Liver (tissue), 9 donors: Measurements from ENCODE around the gene DPY30. TPM values are rescaled to one million over a fixed set of nuclear protein-coding genes. Genes with fewer than 3 reads are reported as not detected.
"Not testable (repeated sequence)": the region's sequence is repeated elsewhere in the genome, so short reads cannot be mapped to it uniquely, and the experiment has no call there.

Source experiments
- DNase-seq: peaks from one replicate; pipeline ENCODE4 v3.0.0-alpha.2; 2017; ENCODE audit warnings: low spot score
- H3K27ac ChIP-seq, 2 donors: one replicate each; pipeline ENCODE4 v1.7.0; 2013; ENCODE audit warnings: inconsistent platforms in 2 of 2, low read length in 2 of 2, control low read depth in 1 of 2, low read depth in 1 of 2, mild to moderate bottlenecking in 1 of 2
- H3K27me3 ChIP-seq, 4 donors: one replicate each; pipeline versions ENCODE4 v1.6.1 to v1.7.0; 2013; ENCODE audit warnings: low read length in 3 of 4, inconsistent platforms in 1 of 4, mild to moderate bottlenecking in 1 of 4, moderate library complexity in 1 of 4; ENCODE audit not compliant: control insufficient read depth in 4 of 4, insufficient read depth in 4 of 4
- H3K36me3 ChIP-seq, 4 donors: one replicate each; pipeline versions ENCODE4 v1.6.1 to v1.7.0; 2013; ENCODE audit warnings: low read length in 3 of 4, mild to moderate bottlenecking in 3 of 4, low read depth in 1 of 4, moderate library complexity in 1 of 4; ENCODE audit not compliant: control insufficient read depth in 4 of 4, insufficient read depth in 3 of 4
- H3K4me1 ChIP-seq, 4 donors: one replicate each; pipeline versions ENCODE4 v1.6.1 to v1.7.0; 2013; ENCODE audit warnings: low read length in 3 of 4, mild to moderate bottlenecking in 3 of 4, moderate library complexity in 1 of 4; ENCODE audit not compliant: control insufficient read depth in 4 of 4, insufficient read depth in 4 of 4
- H3K4me3 ChIP-seq, 3 donors: one replicate each; pipeline versions ENCODE4 v1.6.1 to v1.7.0; 2013; ENCODE audit warnings: low read length in 3 of 3, control low read depth in 1 of 3, low read depth in 1 of 3, mild to moderate bottlenecking in 1 of 3
- H3K9ac ChIP-seq, 2 donors: one replicate each; pipeline ENCODE4 v1.7.0; 2013; ENCODE audit warnings: low read length in 2 of 2, mild to moderate bottlenecking in 2 of 2, moderate library complexity in 2 of 2, control low read depth in 1 of 2, low read depth in 1 of 2
- H3K9me3 ChIP-seq, 4 donors: one replicate each; pipeline versions ENCODE4 v1.6.1 to v1.7.0; 2013; ENCODE audit warnings: low read length in 3 of 4; ENCODE audit not compliant: control insufficient read depth in 4 of 4
- EGR1 ChIP-seq, 2 donors: IDR thresholded peaks; 2 replicates each; pipeline ENCODE4 v1.6.1; 2016 to 2018; ENCODE audit warnings: antibody characterized with exemption in 2 of 2, low read depth in 2 of 2
- FOXA1 ChIP-seq: IDR thresholded peaks from 2 replicates; pipeline ENCODE4 v1.6.1; 2016; ENCODE audit warnings: antibody characterized with exemption
- FOXA2 ChIP-seq: IDR thresholded peaks from 2 replicates; pipeline ENCODE4 v1.6.1; 2016; ENCODE audit warnings: antibody characterized with exemption
- GABPA ChIP-seq, 2 donors: IDR thresholded peaks in 1 of 2; conservative IDR thresholded peaks in 1 of 2; 2 replicates each; pipeline ENCODE4 v1.6.1; 2016; ENCODE audit warnings: antibody characterized with exemption in 2 of 2, mild to moderate bottlenecking in 1 of 2, moderate library complexity in 1 of 2
- HNF4G ChIP-seq: IDR thresholded peaks from 2 replicates; pipeline ENCODE4 v1.6.1; 2016; ENCODE audit warnings: antibody characterized with exemption
- JUND ChIP-seq, 2 donors: IDR thresholded peaks; 2 replicates each; pipeline ENCODE4 v1.6.1; 2016; ENCODE audit warnings: antibody characterized with exemption in 2 of 2
- NR2F2 ChIP-seq: IDR thresholded peaks from 2 replicates; pipeline ENCODE4 v1.6.1; 2016; ENCODE audit warnings: antibody characterized with exemption
- RAD21 ChIP-seq, 2 donors: IDR thresholded peaks; 2 replicates each; pipeline ENCODE4 v1.6.1; 2016; ENCODE audit warnings: antibody characterized with exemption in 2 of 2, mild to moderate bottlenecking in 2 of 2
- RXRA ChIP-seq, 2 donors: IDR thresholded peaks; 2 replicates each; pipeline ENCODE4 v1.6.1; 2017 to 2018; ENCODE audit warnings: antibody characterized with exemption in 2 of 2, mild to moderate bottlenecking in 1 of 2
- SP1 ChIP-seq: IDR thresholded peaks from 2 replicates; pipeline ENCODE4 v1.6.1; 2018; ENCODE audit warnings: antibody characterized with exemption, mild to moderate bottlenecking
- YY1 ChIP-seq: IDR thresholded peaks from 2 replicates; pipeline ENCODE4 v1.6.1; 2016; ENCODE audit warnings: antibody characterized with exemption, mild to moderate bottlenecking
- WGBS: extraction: QIAGEN DNeasy Blood & Tissue Kit; methylation state at CpG from one replicate; pipeline ENCODE4 v1.1.7; 2013; 5-methylcytosine and 5-hydroxymethylcytosine counted together
- polyA plus RNA-seq, 2 donors: library from polyadenylated mRNA; stranded (reverse) in 1 of 2; unstranded in 1 of 2; fragments of 200-250 nt in 1 of 2; fragments of >200 nt in 1 of 2; fragmentation: Nextera tagmentation in 1 of 2; extraction: Ambion mirVana in 1 of 2; gene quantifications; one replicate each; pipeline versions ENCODE4 v1.2.1 to v1.2.3, GENCODE V29; 2013 to 2015
- total RNA-seq, 2 donors: library from RNA; depleted of rRNA; stranded (reverse); fragments of >200 nt; gene quantifications; one replicate each; pipeline ENCODE4 v1.2.3, GENCODE V29; 2014
- TF ChIP-seq, protein P1 (sequence below): IDR thresholded peaks from 2 replicates; pipeline ENCODE4 v1.6.1; 2016; ENCODE audit warnings: antibody characterized with exemption, mild to moderate bottlenecking
- TF ChIP-seq, protein P2 (sequence below): IDR thresholded peaks from 2 replicates; pipeline ENCODE4 v1.6.1; 2016; ENCODE audit warnings: antibody characterized with exemption
- TF ChIP-seq, protein P3 (sequence below): IDR thresholded peaks from 2 replicates; pipeline ENCODE4 v1.6.1; 2016; ENCODE audit warnings: antibody characterized with exemption
- donor health status: healthy.
- donor health status: healthy.
- donor health status: healthy.
- donor health status: healthy.
- donor health status: healthy.

The DPY30 gene
- total and polyA plus RNA-seq, 4 donors: 24.3 to 75.4 (median 34.5) TPM

DNA sequence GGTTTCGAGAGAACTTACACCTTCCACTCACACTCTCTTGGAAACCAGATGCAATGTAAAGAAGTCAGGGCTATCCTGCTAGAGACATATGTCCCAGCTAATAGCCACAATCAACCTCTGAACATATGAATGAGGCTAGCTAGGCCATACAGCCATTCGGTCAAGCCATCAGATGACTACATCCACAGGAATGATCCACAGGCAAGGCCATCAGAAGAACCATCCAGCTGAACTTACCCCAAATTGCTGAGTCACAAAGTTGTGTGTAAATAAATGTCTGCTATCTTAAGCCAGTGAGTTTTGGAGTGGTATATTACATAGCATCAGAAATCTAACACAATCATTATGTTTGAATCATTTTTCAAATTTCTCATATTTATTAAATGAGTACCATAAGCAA lies 18.5 kb upstream of the DPY30 start:
- Histone ChIP-seq H3K27me3 (no peaks in the 10 kb centered on the region), H3K36me3 (no peaks in the 10 kb centered on the region), H3K27ac (no peak overlapping the region), H3K4me1 (peaks cover 0 to 9% (median 3%) of the 10 kb centered on the region in 4 donors), H3K9me3 (no peaks in the 10 kb centered on the region), H3K9ac (no peak overlapping the region), H3K4me3 (no peak overlapping the region)
- 93% methylated on average over 2 of the region's 2 CpGs for WGBS
- no peak for DNase-seq
- TF ChIP-seq FOXA1: no peak
- TF ChIP-seq, protein P1, sequence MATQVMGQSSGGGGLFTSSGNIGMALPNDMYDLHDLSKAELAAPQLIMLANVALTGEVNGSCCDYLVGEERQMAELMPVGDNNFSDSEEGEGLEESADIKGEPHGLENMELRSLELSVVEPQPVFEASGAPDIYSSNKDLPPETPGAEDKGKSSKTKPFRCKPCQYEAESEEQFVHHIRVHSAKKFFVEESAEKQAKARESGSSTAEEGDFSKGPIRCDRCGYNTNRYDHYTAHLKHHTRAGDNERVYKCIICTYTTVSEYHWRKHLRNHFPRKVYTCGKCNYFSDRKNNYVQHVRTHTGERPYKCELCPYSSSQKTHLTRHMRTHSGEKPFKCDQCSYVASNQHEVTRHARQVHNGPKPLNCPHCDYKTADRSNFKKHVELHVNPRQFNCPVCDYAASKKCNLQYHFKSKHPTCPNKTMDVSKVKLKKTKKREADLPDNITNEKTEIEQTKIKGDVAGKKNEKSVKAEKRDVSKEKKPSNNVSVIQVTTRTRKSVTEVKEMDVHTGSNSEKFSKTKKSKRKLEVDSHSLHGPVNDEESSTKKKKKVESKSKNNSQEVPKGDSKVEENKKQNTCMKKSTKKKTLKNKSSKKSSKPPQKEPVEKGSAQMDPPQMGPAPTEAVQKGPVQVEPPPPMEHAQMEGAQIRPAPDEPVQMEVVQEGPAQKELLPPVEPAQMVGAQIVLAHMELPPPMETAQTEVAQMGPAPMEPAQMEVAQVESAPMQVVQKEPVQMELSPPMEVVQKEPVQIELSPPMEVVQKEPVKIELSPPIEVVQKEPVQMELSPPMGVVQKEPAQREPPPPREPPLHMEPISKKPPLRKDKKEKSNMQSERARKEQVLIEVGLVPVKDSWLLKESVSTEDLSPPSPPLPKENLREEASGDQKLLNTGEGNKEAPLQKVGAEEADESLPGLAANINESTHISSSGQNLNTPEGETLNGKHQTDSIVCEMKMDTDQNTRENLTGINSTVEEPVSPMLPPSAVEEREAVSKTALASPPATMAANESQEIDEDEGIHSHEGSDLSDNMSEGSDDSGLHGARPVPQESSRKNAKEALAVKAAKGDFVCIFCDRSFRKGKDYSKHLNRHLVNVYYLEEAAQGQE: no peak
- no peak for TF ChIP-seq RXRA (IDR thresholded peaks at IDR 0.05)
- TF ChIP-seq HNF4G: no peak
- TF ChIP-seq YY1: no peak

DNA sequence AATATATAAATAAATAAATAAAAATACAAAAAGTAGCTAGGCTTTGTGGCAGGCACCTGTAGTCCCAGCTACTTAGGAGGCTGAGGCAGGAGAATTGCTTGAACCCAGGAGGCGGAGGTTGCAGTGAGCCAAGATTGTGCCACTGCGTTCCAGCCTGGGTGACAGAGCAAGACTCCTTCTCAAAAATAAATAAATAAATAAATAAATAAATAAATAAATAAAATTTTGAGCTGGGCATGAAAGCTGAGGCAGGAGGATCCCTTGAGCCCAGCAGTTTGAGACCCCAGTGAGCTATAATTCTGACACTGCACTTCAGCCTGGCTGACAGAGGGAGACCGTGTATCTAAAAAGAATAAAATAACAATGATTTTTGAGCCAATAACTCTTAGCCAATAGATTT lies 15.0 kb upstream of the DPY30 start:
- H3K4me1 ChIP-seq, H3K36me3 ChIP-seq, H3K27me3 ChIP-seq, DNase-seq, H3K9me3 ChIP-seq, H3K27ac ChIP-seq, H3K4me3 ChIP-seq, H3K9ac ChIP-seq: not testable (repeated sequence)
- 81% methylated on average over 3 of the region's 3 CpGs for WGBS

DNA sequence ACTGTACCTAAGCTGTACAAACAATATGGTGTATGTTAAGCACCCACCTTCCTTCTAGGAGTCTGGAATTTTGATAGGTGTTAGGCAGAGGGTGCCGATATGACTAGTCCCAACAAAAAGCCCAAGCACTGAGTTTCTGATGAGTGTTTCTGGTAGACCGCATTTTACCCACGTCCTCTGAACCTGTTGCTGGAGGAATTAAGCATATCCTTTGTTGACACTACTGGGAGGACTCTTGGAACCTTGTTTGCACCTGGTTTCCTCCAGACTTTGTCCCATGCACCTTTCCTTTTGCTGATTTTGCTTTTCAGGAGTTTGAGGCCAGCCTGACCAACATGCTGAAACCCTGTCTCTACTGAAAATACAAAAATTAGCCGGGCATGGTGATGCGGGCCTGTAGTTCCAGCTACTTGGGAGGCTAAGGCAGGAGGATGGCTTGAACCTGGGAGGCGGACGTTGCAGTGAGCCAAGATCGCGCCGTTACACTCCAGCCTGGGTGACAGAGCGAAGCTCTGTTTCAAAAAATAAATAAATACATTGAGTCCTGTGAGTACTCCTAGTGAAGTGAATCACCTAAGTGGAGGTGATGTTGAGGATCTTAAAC lies 12.3 kb upstream of the DPY30 start:
- H3K9ac ChIP-seq: no peak overlapping the region
- H3K36me3 ChIP-seq: no peaks in the 10 kb centered on the region
- DNase-seq: no peak
- TF ChIP-seq JUND (IDR thresholded peaks at IDR 0.05) (no peak), FOXA1 (no peak), NR2F2 (no peak), EGR1 (IDR thresholded peaks at IDR 0.05; ENCODE audit: low read depth in 2 of 2) (no peak), RXRA (IDR thresholded peaks at IDR 0.05) (no peak), SP1 (no peak), GABPA (IDR thresholded peaks at IDR 0.05 in 1 of 2, conservative IDR thresholded peaks at IDR 0.05 in 1 of 2) (no peak), FOXA2 (no peak), YY1 (no peak), RAD21 (IDR thresholded peaks at IDR 0.05) (no peak)
- TF ChIP-seq, protein P2, sequence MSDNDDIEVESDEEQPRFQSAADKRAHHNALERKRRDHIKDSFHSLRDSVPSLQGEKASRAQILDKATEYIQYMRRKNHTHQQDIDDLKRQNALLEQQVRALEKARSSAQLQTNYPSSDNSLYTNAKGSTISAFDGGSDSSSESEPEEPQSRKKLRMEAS: no peak
- TF ChIP-seq, protein P3, sequence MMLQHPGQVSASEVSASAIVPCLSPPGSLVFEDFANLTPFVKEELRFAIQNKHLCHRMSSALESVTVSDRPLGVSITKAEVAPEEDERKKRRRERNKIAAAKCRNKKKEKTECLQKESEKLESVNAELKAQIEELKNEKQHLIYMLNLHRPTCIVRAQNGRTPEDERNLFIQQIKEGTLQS: no peak
- no peak overlapping the region for H3K4me3 ChIP-seq
- H3K27ac ChIP-seq: no peak overlapping the region
- H3K4me1 ChIP-seq: no peaks in the 10 kb centered on the region
- no peaks in the 10 kb centered on the region for H3K27me3 ChIP-seq
- WGBS: 96% methylated on average over 11 of the region's 11 CpGs
- no peaks in the 10 kb centered on the region for H3K9me3 ChIP-seq
